ENCODE results near the gene ZNF77. TPM values are rescaled to one million over a fixed set of nuclear protein-coding genes. Genes with fewer than 3 reads are reported as not detected.

The ZNF77 gene
- total and polyA plus RNA-seq, 10 of the 15 experiments (the other 5 are each of a cell fraction or from before 2014, with no cell fraction given): 1.9 to 4.7 (median 3.0) TPM

DNA sequence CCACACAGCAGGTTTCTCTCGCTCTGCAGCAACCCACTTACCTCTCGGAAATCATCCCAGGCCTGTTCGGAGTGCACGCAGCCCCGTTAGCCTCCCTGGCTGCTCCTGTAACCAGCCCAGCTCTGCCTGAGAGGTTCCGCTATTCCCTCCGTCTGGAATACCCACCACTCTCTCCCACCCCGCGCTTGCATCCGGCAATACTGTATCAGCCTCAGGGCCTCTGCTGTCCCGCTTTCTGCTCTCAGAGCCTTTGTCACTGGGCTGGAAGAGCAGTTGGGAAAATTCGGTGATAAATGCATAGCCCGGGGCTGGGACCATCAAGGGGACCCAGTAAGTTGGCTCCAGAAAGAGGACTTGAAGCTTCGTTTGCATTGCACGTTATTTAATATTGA is 31.8 kb upstream of the ZNF77 start:
- FAIRE-seq: no peak
- H3K4me1 ChIP-seq (ENCODE audit: control insufficient read depth, insufficient read depth, low read length): peaks cover 11% of the 10 kb centered on the region
- POLR2A ChIA-PET: interaction anchor here (0.8 to 1.3 kb wide), 4 partner anchors 17 to 87 kb away, joined by 3 to 7 read pairs (median 4); no protein-coding TSS in a partner anchor
- peak overlapping the region; percentile 100 for H3K4me2 ChIP-seq (ENCODE audit: control insufficient read depth, insufficient read depth)
- peak; percentile 4; the same call in 2 of the 3 replicates for ATAC-seq
- BruUV-seq (replicated peaks): TSS peak; percentile 93
- H2AFZ ChIP-seq (ENCODE audit: control insufficient read depth, low read depth, low read length): peak overlapping the region; percentile 94
- H3K27me3 ChIP-seq (replicated peaks in 1 of 2; ENCODE audit: control insufficient read depth in 2 of 2, insufficient read depth in 2 of 2, low read length in 1 of 2): no peaks in the 10 kb centered on the region
- CTCF ChIA-PET: interaction anchor here (0.6 to 2.1 kb wide), 5 partner anchors 14 to 496 kb away, joined by 3 to 8 read pairs (median 3); no protein-coding TSS in a partner anchor
- RAD21 ChIA-PET (ENCODE audit: unreplicated experiment): interaction anchor here (0.7 to 2.4 kb wide), 3 partner anchors 26 to 1085 kb away, joined by 3 to 12 read pairs (median 8); no protein-coding TSS in a partner anchor
- TF ChIP-seq IKZF2 (IDR thresholded peaks at IDR 0.05): 0 out of 4 replicates have a peak, but pooled peaks have one; percentile 42 to 43
- TF ChIP-seq, protein P1, sequence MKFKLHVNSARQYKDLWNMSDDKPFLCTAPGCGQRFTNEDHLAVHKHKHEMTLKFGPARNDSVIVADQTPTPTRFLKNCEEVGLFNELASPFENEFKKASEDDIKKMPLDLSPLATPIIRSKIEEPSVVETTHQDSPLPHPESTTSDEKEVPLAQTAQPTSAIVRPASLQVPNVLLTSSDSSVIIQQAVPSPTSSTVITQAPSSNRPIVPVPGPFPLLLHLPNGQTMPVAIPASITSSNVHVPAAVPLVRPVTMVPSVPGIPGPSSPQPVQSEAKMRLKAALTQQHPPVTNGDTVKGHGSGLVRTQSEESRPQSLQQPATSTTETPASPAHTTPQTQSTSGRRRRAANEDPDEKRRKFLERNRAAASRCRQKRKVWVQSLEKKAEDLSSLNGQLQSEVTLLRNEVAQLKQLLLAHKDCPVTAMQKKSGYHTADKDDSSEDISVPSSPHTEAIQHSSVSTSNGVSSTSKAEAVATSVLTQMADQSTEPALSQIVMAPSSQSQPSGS (IDR thresholded peaks at IDR 0.05; ENCODE audit: low read length): no peak
- TF ChIP-seq IKZF1 (conservative IDR thresholded peaks at IDR 0.05): peak; percentile 67; the same call in 1 of the 2 replicates
- no peaks in the 10 kb centered on the region for H3K36me3 ChIP-seq (ENCODE audit: control insufficient read depth in 2 of 2, insufficient read depth in 2 of 2, low read length in 1 of 2)
- H4K20me1 ChIP-seq (ENCODE audit: control insufficient read depth, insufficient read depth): no peaks in the 10 kb centered on the region
- peak overlapping the region; percentile 58 for H3K27ac ChIP-seq (ENCODE audit: control insufficient read depth, insufficient read depth)
- H3K79me2 ChIP-seq (ENCODE audit: control insufficient read depth, insufficient read depth, low read length): no peaks in the 10 kb centered on the region
- WGBS (ENCODE audit: insufficient coverage, insufficient replicate concordance, low lambda C conversion rate, missing lambda C conversion rate): 31% methylated on average over 15 of the region's 15 CpGs
- H3K4me3 ChIP-seq: peak overlapping the region; percentile 90
- peak overlapping the region; percentile 69 for H3K9ac ChIP-seq (ENCODE audit: control insufficient read depth, insufficient read depth, low read length)
- no peak for DNase-seq (ENCODE audit: low read depth, low spot score)
- SMC1A ChIA-PET (ENCODE audit: uncharacterized antibody, unreplicated experiment): interaction anchor here (0.8 to 1.6 kb wide), 4 partner anchors 18 to 59 kb away, joined by 3 to 5 read pairs (median 4); no protein-coding TSS in a partner anchor
- in situ Hi-C loops (cut with MboI) (no loop called here), intact Hi-C loops (cut with micrococcal nuclease; ENCODE audit: unreplicated experiment) (no loop called here)
- H3K9me3 ChIP-seq (replicated peaks; ENCODE audit: control insufficient read depth, insufficient read depth, low read length): no peaks in the 10 kb centered on the region

DNA sequence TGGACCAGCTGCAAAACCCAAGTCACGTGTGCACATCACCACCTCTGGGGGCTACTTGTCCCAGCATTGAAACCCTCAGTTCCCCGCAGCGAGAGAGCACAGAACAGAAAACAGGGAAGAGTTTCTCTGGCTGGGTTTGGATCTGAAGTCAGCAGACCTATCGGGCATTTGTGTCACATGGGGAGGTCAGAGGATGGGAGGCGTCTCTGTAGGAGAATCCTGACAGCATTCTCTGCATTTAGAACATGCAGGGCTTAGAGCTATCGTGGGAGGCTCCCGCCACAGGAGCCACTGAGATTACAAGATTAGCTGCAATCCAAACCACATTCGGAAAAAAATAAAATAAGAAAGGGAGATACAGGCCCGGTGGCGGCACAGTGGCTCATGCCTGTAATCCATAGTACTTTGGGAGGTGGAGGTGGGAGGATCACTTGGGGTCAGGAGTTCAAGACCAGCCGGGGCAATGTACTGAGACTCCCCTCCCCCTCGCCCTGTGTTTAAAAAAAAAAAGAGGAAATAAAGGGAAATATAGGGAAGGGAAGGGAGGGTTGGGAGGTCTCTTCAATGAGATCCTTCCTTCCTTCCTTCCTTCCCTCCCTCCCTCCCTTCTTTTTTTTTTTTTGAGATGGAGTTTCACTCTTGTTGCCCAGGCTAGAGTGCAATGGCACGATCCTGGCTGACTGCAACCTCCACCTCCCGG is 29.7 kb upstream of the ZNF77 start:
- no peaks in the 10 kb centered on the region for H3K36me3 ChIP-seq (ENCODE audit: control insufficient read depth in 2 of 2, insufficient read depth in 2 of 2, low read length in 1 of 2)
- no peak for ATAC-seq
- RAD21 ChIA-PET (ENCODE audit: unreplicated experiment): no interaction called here
- no peaks in the 10 kb centered on the region; a peak in 1 of 4 replicates for H3K27me3 ChIP-seq (replicated peaks in 1 of 2; ENCODE audit: control insufficient read depth in 2 of 2, insufficient read depth in 2 of 2, low read length in 1 of 2)
- DNase-seq (ENCODE audit: low read depth, low spot score): no peak
- H4K20me1 ChIP-seq (ENCODE audit: control insufficient read depth, insufficient read depth): no peaks in the 10 kb centered on the region
- FAIRE-seq: no peak
- in situ Hi-C loops (cut with MboI) (no loop called here), intact Hi-C loops (cut with micrococcal nuclease; ENCODE audit: unreplicated experiment) (no loop called here)
- CTCF ChIA-PET: interaction anchor here (1.3 kb wide), 2 partner anchors 12 to 129 kb away, joined by 3 to 4 read pairs; no protein-coding TSS in a partner anchor
- no peak overlapping the region for H3K27ac ChIP-seq (ENCODE audit: control insufficient read depth, insufficient read depth)
- 26% methylated on average over 13 of the region's 14 CpGs for WGBS (ENCODE audit: insufficient coverage, insufficient replicate concordance, low lambda C conversion rate, missing lambda C conversion rate)
- BruUV-seq (replicated peaks): no TSS peak
- no peak overlapping the region for H3K4me2 ChIP-seq (ENCODE audit: control insufficient read depth, insufficient read depth)
- no peak overlapping the region for H3K4me3 ChIP-seq
- no peak overlapping the region for H3K9ac ChIP-seq (ENCODE audit: control insufficient read depth, insufficient read depth, low read length)
- peaks cover 11% of the 10 kb centered on the region for H3K4me1 ChIP-seq (ENCODE audit: control insufficient read depth, insufficient read depth, low read length)
- H3K9me3 ChIP-seq (replicated peaks; ENCODE audit: control insufficient read depth, insufficient read depth, low read length): no peaks in the 10 kb centered on the region
- SMC1A ChIA-PET (ENCODE audit: uncharacterized antibody, unreplicated experiment): no interaction called here
- POLR2A ChIA-PET: no interaction called here
- no peaks in the 10 kb centered on the region for H3K79me2 ChIP-seq (ENCODE audit: control insufficient read depth, insufficient read depth, low read length)
- no peak overlapping the region for H2AFZ ChIP-seq (ENCODE audit: control insufficient read depth, low read depth, low read length)
- TF ChIP-seq, protein P2, sequence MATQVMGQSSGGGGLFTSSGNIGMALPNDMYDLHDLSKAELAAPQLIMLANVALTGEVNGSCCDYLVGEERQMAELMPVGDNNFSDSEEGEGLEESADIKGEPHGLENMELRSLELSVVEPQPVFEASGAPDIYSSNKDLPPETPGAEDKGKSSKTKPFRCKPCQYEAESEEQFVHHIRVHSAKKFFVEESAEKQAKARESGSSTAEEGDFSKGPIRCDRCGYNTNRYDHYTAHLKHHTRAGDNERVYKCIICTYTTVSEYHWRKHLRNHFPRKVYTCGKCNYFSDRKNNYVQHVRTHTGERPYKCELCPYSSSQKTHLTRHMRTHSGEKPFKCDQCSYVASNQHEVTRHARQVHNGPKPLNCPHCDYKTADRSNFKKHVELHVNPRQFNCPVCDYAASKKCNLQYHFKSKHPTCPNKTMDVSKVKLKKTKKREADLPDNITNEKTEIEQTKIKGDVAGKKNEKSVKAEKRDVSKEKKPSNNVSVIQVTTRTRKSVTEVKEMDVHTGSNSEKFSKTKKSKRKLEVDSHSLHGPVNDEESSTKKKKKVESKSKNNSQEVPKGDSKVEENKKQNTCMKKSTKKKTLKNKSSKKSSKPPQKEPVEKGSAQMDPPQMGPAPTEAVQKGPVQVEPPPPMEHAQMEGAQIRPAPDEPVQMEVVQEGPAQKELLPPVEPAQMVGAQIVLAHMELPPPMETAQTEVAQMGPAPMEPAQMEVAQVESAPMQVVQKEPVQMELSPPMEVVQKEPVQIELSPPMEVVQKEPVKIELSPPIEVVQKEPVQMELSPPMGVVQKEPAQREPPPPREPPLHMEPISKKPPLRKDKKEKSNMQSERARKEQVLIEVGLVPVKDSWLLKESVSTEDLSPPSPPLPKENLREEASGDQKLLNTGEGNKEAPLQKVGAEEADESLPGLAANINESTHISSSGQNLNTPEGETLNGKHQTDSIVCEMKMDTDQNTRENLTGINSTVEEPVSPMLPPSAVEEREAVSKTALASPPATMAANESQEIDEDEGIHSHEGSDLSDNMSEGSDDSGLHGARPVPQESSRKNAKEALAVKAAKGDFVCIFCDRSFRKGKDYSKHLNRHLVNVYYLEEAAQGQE (IDR thresholded peaks at IDR 0.05; ENCODE audit: low read depth, low read length): no peak
- TF ChIP-seq, protein P1 (IDR thresholded peaks at IDR 0.05; ENCODE audit: low read length): no peak
- TF ChIP-seq CHD4 (IDR thresholded peaks at IDR 0.05) (no peak), NFYB (IDR thresholded peaks at IDR 0.05; ENCODE audit: insufficient read depth, low read depth, low read length) (no peak)
- TF ChIP-seq, protein P3, sequence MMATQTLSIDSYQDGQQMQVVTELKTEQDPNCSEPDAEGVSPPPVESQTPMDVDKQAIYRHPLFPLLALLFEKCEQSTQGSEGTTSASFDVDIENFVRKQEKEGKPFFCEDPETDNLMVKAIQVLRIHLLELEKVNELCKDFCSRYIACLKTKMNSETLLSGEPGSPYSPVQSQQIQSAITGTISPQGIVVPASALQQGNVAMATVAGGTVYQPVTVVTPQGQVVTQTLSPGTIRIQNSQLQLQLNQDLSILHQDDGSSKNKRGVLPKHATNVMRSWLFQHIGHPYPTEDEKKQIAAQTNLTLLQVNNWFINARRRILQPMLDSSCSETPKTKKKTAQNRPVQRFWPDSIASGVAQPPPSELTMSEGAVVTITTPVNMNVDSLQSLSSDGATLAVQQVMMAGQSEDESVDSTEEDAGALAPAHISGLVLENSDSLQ (IDR thresholded peaks at IDR 0.05): no peak

Data from GM12878 (cell line).